Keratinocyte (primary cell): ENCODE data around the gene ATG10. TPM values are rescaled to one million over a fixed set of nuclear protein-coding genes. Genes with fewer than 3 reads are reported as not detected.

Source experiments
- DNase-seq: peaks from one replicate; pipeline ENCODE4 v3.0.0-alpha.2; 2011; ENCODE audit warnings: low read depth, missing footprints, low spot score
- FAIRE-seq: peaks from 2 replicates; lab custom pipeline; 2011; peaks lifted over from hg19 to GRCh38; lab: Jason Lieb, UNC
- H2AFZ ChIP-seq: 2 replicates; pipeline ENCODE4 v1.6.0; 2012; ENCODE audit warnings: low read length, control low read depth, inconsistent platforms; ENCODE audit not compliant: control insufficient read depth
- H3K27ac ChIP-seq: 2 replicates; pipeline ENCODE4 v1.5.1; 2011; ENCODE audit warnings: low read length; ENCODE audit not compliant: control insufficient read depth, insufficient read depth
- H3K27me3 ChIP-seq: 3 replicates; pipeline ENCODE4 v1.6.0; 2011; ENCODE audit warnings: low read length; ENCODE audit not compliant: control insufficient read depth, insufficient read depth; ENCODE audit errors: extremely low read depth
- H3K36me3 ChIP-seq, 2 experiments: 2 replicates in 1 of 2; 3 replicates in 1 of 2; pipeline ENCODE4 v1.5.1; 2011; ENCODE audit warnings: low read length in 2 of 2, mild to moderate bottlenecking in 1 of 2; ENCODE audit not compliant: control insufficient read depth in 2 of 2, insufficient read depth in 2 of 2; ENCODE audit errors: extremely low read depth in 1 of 2
- H3K4me1 ChIP-seq: 3 replicates; pipeline ENCODE4 v1.5.1; 2011; ENCODE audit warnings: low read length; ENCODE audit not compliant: control insufficient read depth, insufficient read depth; ENCODE audit errors: extremely low read depth
- H3K4me2 ChIP-seq: 3 replicates; pipeline ENCODE4 v1.6.0; 2011; ENCODE audit warnings: low read depth, low read length; ENCODE audit not compliant: control insufficient read depth, insufficient read depth; ENCODE audit errors: extremely low read depth
- H3K4me3 ChIP-seq, 3 experiments: fragments of 200-600 bp in 1 of 3; sonication (generic) in 1 of 3; 2 replicates in 2 of 3; 3 replicates in 1 of 3; pipeline ENCODE4 v1.5.1; 2011 to 2016; ENCODE audit warnings: low read length in 3 of 3, mild to moderate bottlenecking in 3 of 3, control low read depth in 2 of 3, inconsistent platforms in 1 of 3, low read depth in 1 of 3, mixed read lengths in 1 of 3, mixed run types in 1 of 3, moderate library complexity in 1 of 3; ENCODE audit not compliant: control insufficient read depth in 2 of 3, insufficient read depth in 2 of 3; ENCODE audit errors: extremely low read depth in 1 of 3
- H3K79me2 ChIP-seq: 2 replicates; pipeline ENCODE4 v1.6.0; 2012; ENCODE audit warnings: low read length; ENCODE audit not compliant: control insufficient read depth, insufficient read depth
- H3K9ac ChIP-seq: 3 replicates; pipeline ENCODE4 v1.6.0; 2011; ENCODE audit warnings: low read length; ENCODE audit not compliant: control insufficient read depth, insufficient read depth; ENCODE audit errors: extremely low read depth
- H3K9me1 ChIP-seq: 3 replicates; pipeline ENCODE4 v1.6.0; 2011; ENCODE audit warnings: low read length; ENCODE audit not compliant: control insufficient read depth, insufficient read depth; ENCODE audit errors: extremely low read depth
- H3K9me3 ChIP-seq: 2 replicates; pipeline ENCODE4 v1.5.1; 2012; ENCODE audit warnings: low read depth, low read length; ENCODE audit not compliant: control insufficient read depth
- H4K20me1 ChIP-seq: 3 replicates; pipeline ENCODE4 v1.6.0; 2011; ENCODE audit warnings: low read length; ENCODE audit not compliant: control insufficient read depth, insufficient read depth; ENCODE audit errors: extremely low read depth
- CTCF ChIP-seq, 3 experiments: IDR thresholded peaks in 1 of 3; conservative IDR thresholded peaks in 1 of 3; optimal IDR thresholded peaks in 1 of 3; 2 replicates in 2 of 3; 3 replicates in 1 of 3; pipeline versions ENCODE3 to v1.5.1; 2011; ENCODE audit warnings: low read length in 3 of 3, mild to moderate bottlenecking in 3 of 3, moderate library complexity in 2 of 3, control low read depth in 1 of 3, inconsistent platforms in 1 of 3; ENCODE audit not compliant: insufficient read depth in 2 of 3; ENCODE audit errors: extremely low read depth in 1 of 3
- EZH2 ChIP-seq: IDR thresholded peaks from one replicate; pipeline ENCODE4 v1.6.1; 2012; ENCODE audit warnings: inconsistent platforms, mild to moderate bottlenecking, low read length, moderate library complexity
- dilution Hi-C: fragments of 300-500 bp; cut with MboI; formaldehyde crosslinking; loops from one replicate; pipeline ENCODE4 v1.7.0; 2020; ENCODE audit warnings: low sequenced_read_pairs; ENCODE audit not compliant: extremely low pct_ligation_motif_present
- polyA plus RNA-seq, 5 experiments: library from polyadenylated mRNA; depleted of rRNA in 3 of 5; stranded (reverse) in 3 of 5; stranded (forward) in 1 of 5; unstranded in 1 of 5; fragments of >200 nt; gene quantifications; 1 replicate in 1 of 5; 2 replicates in 3 of 5; 3 replicates in 1 of 5; pipeline versions ENCODE4 v1.2.1 to v1.2.3, GENCODE V29; 2011 to 2012; ENCODE audit warnings: missing spikeins in 2 of 5, low read depth in 1 of 5, low replicate concordance in 1 of 5

ATG10 gene
- polyA plus RNA-seq, 1 donor (not counting 4 experiments of a cell fraction or from before 2014, with no cell fraction given) = 5.4 TPM

- no peak for DNase-seq
- Histone ChIP-seq H2AFZ (no peak overlapping the region), H3K4me2 (peak overlapping the region; percentile 69), H3K4me1 (peaks cover 10% of the 10 kb centered on the region), H3K9ac (peak overlapping the region; percentile 97), H3K79me2 (peaks cover 30% of the 10 kb centered on the region), H4K20me1 (no peaks in the 10 kb centered on the region), H3K9me3 (no peaks in the 10 kb centered on the region), H3K36me3 (peaks cover 17 to 28% of the 10 kb centered on the region in 2 experiments), H3K9me1 (no peaks in the 10 kb centered on the region), H3K27me3 (no peaks in the 10 kb centered on the region), H3K4me3 (peak overlapping the region; percentile 92 to 97 (median 93)), H3K27ac (peak overlapping the region; percentile 93)
- no peak for TF ChIP-seq EZH2
- TF ChIP-seq CTCF (optimal IDR thresholded peaks at IDR 0.05 in 1 of 3, IDR thresholded peaks at IDR 0.05 in 1 of 3, conservative IDR thresholded peaks at IDR 0.05 in 1 of 3; ENCODE audit: extremely low read depth in 1 of 3, insufficient read depth in 2 of 3, low read length in 3 of 3) = no peak
- dilution Hi-C loops = no loop called here
- FAIRE-seq = no peak
Observed at GRCh38 chr5:82277613-82277986, 305.8 kb downstream of the ATG10 start.

- H3K4me2 ChIP-seq = peak within 1 kb of the TSS; percentile 86
- H3K36me3 ChIP-seq = peaks cover 17 to 28% of the 10 kb centered on the region in 2 experiments
- peak within 1 kb of the TSS; percentile 97 for H3K9ac ChIP-seq
- no peaks in the 10 kb centered on the region for H3K9me1 ChIP-seq
- FAIRE-seq = peak; percentile 20
- H4K20me1 ChIP-seq = no peaks in the 10 kb centered on the region
- no peaks in the 10 kb centered on the region for H3K9me3 ChIP-seq
- peak within 1 kb of the TSS; percentile 93 for H3K27ac ChIP-seq
- peak within 1 kb of the TSS; percentile 92 to 97 (median 93) for H3K4me3 ChIP-seq
- peak within 1 kb of the TSS; percentile 85 for H2AFZ ChIP-seq
- H3K27me3 ChIP-seq = no peaks in the 10 kb centered on the region
- dilution Hi-C loops = no loop called here
- peaks cover 30% of the 10 kb centered on the region for H3K79me2 ChIP-seq
- DNase-seq = peak; percentile 63
- TF ChIP-seq EZH2 (no peak), CTCF (optimal IDR thresholded peaks at IDR 0.05 in 1 of 3, IDR thresholded peaks at IDR 0.05 in 1 of 3, conservative IDR thresholded peaks at IDR 0.05 in 1 of 3; ENCODE audit: extremely low read depth in 1 of 3, insufficient read depth in 2 of 3, low read length in 3 of 3) (no peak)
- peaks cover 10% of the 10 kb centered on the region for H3K4me1 ChIP-seq
Observed at GRCh38 chr5:82277987-82278710, 306.3 kb downstream of the ATG10 start, which contains the start of gene RPS23. TSS of gene RPS23 (minus strand) at chr5:82278354. CDS start at chr5:82278323, 31 bp downstream.
